Gastrocnemius medialis (tissue), 4 donors: ENCODE measurements around the gene WIPI1. TPM values are rescaled to one million over a fixed set of nuclear protein-coding genes. Genes with fewer than 3 reads are reported as not detected.
"Not testable (repeated sequence)": the region's sequence is repeated elsewhere in the genome, so short reads cannot be mapped to it uniquely, and the experiment has no call there.

Experiments
- ATAC-seq, 2 donors: fragments of 150-250 bp; one replicate each; pipeline ENCODE4 v1.9.1; 2016
- DNase-seq, 2 donors: peaks; one replicate each; pipeline ENCODE4 v3.0.0-alpha.2; 2019
- H3K27ac ChIP-seq, 4 donors: fragments of 200-600 bp; sonication (generic); 1 replicate in 1 of 4; 2 replicates in 3 of 4; pipeline ENCODE4 v1.5.1; 2016 to 2018; ENCODE audit warnings: mild to moderate bottlenecking in 2 of 4, moderate library complexity in 1 of 4
- H3K27me3 ChIP-seq, 3 donors: fragments of 200-600 bp; sonication (generic) in 2 of 3; 1 replicate in 1 of 3; 2 replicates in 2 of 3; pipeline versions ENCODE4 v1.5.1 to v1.6.0; 2016 to 2019; ENCODE audit warnings: mild to moderate bottlenecking in 1 of 3, moderate library complexity in 1 of 3
- H3K36me3 ChIP-seq, 2 donors: fragments of 200-600 bp; sonication (generic) in 1 of 2; one replicate each; pipeline ENCODE4 v1.5.1; 2017 to 2018
- H3K4me1 ChIP-seq, 2 donors: fragments of 200-600 bp; sonication (generic) in 1 of 2; one replicate each; pipeline ENCODE4 v1.5.1; 2016 to 2017; ENCODE audit warnings: mild to moderate bottlenecking in 2 of 2
- H3K4me3 ChIP-seq, 4 donors: fragments of 200-600 bp; sonication (generic) in 3 of 4; 1 replicate in 1 of 4; 2 replicates in 3 of 4; pipeline ENCODE4 v1.5.1; 2016 to 2019; ENCODE audit warnings: mild to moderate bottlenecking in 2 of 4
- H3K9me3 ChIP-seq, 3 donors: fragments of 200-600 bp; sonication (generic) in 2 of 3; 1 replicate in 1 of 3; 2 replicates in 2 of 3; pipeline ENCODE4 v1.5.1; 2016 to 2019
- CTCF ChIP-seq, 5 experiments: fragments of 450-650 bp in 3 of 5; fragments of 200-600 bp in 2 of 5; sonication (generic) in 2 of 5; IDR thresholded peaks in 4 of 5; conservative IDR thresholded peaks in 1 of 5; 1 replicate in 4 of 5; 2 replicates in 1 of 5; pipeline ENCODE4 v1.5.1; 2016 to 2019; ENCODE audit warnings: antibody characterized with exemption in 5 of 5, mild to moderate bottlenecking in 3 of 5, moderate library complexity in 3 of 5
- POLR2A ChIP-seq, 2 donors: fragments of 450-650 bp; IDR thresholded peaks; one replicate each; pipeline ENCODE4 v1.6.1; 2017; ENCODE audit warnings: antibody characterized with exemption in 2 of 2, mild to moderate bottlenecking in 2 of 2, moderate library complexity in 2 of 2
- in situ Hi-C, 4 donors: fragments of 200-750 bp; cut with MboI; loops; one replicate each; pipeline versions ENCODE4 v1.15.0 to v1.8.0; 2017; ENCODE audit warnings: low sequenced_read_pairs in 4 of 4
- intact Hi-C: fragments of 100-400 bp; cut with DNase I; formaldehyde crosslinking; loops from one replicate; pipeline ENCODE4 v1.15.1; 2023; ENCODE audit warnings: low total_unique reads
- total RNA-seq, 4 donors: library from RNA; depleted of rRNA; stranded (reverse); fragments of >200 nt; gene quantifications; one replicate each; pipeline versions ENCODE4 v1.1.0 to v1.2.3, GENCODE V29; 2016

WIPI1 gene
- total RNA-seq, 4 donors from 2014 or later: 79.1 to 182 (median 92.0) TPM

DNA sequence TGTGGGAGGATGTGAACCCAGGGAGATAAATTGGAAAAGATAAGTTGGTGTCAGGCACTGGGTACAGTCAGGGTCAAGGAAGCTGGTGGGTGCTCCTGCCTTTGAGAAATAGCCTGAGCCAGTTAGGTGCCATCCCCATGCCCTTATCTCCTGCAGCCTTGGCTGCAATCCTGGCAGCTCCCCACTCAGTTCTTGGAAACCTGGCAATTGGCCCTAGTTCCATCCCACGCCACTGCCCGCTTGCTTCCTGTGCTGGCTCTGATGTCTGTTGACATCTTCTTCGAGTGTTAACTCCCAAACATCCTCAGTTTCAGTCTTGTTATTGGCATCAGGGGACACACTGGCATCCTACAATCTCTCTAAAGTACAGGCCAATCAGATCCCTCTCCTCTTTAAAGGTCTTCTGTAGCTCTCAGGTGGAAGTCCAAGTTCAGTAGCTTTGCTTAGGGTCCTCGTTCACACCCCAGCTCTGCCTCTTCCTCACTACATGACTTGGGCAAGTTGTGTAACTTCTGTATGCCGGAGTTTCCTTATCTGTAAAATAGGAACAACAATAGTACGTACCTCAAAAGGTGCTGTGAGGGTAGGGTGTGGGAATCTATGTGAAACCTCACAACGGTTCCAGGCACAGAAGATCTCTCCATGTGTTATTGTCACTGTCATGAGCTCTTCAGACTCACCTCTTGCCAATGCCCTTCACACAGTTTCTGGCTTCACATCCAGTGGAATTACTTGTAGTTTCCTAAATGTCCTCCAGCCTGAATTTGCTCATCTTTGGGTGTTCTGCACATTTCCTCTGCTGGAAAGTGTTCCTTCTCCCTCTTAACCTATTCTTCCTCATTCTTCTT is 41.4 kb upstream of the WIPI1 start:
- DNase-seq (no peak), ATAC-seq (no peak)
- in situ Hi-C loops (no loop called here), intact Hi-C loops (no loop called here)
- no peak overlapping the region for H3K4me3 ChIP-seq
- H3K4me1 ChIP-seq: peaks cover 0 to 3% of the 10 kb centered on the region in 2 donors
- peak overlapping the region in 1 of 4 donors; percentile 1 for H3K27ac ChIP-seq
- no peaks in the 10 kb centered on the region for H3K27me3 ChIP-seq
- H3K36me3 ChIP-seq: no peaks in the 10 kb centered on the region
- no peak for TF ChIP-seq CTCF (IDR thresholded peaks at IDR 0.05 in 4 of 5, conservative IDR thresholded peaks at IDR 0.05 in 1 of 5)
- TF ChIP-seq POLR2A (IDR thresholded peaks at IDR 0.05): no peak
- no peaks in the 10 kb centered on the region for H3K9me3 ChIP-seq

DNA sequence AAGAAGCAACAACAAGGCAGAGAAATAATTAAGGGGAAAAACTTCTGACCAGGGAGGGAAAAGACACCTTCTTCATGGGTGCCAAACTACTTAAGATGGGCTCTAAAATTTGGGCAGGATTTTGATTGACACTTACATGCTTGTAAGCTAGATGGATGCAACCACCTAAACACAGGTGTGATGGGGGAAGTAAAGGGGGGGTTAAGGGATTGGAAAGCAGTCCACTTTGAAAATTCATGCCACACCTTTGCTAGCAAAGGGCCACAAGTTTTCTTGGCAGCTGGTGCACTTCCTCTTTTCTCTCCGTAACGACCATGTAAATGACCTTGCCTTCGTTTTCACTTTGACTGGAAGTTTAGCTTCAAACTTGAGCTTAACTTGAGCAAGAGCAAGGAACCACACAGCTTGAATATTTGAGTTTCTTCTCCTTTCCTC is 40.6 kb upstream of the WIPI1 start:
- no peak overlapping the region for H3K4me3 ChIP-seq
- in situ Hi-C loops (no loop called here), intact Hi-C loops (no loop called here)
- ATAC-seq: no peak
- H3K27ac ChIP-seq: no peak overlapping the region
- H3K36me3 ChIP-seq: no peaks in the 10 kb centered on the region
- TF ChIP-seq POLR2A (IDR thresholded peaks at IDR 0.05) (no peak), CTCF (IDR thresholded peaks at IDR 0.05 in 4 of 5, conservative IDR thresholded peaks at IDR 0.05 in 1 of 5) (no peak)
- peaks cover 0 to 6% of the 10 kb centered on the region in 2 donors for H3K4me1 ChIP-seq
- DNase-seq: no peak
- no peaks in the 10 kb centered on the region for H3K9me3 ChIP-seq
- H3K27me3 ChIP-seq: no peaks in the 10 kb centered on the region

- intact Hi-C loops: no loop called here
These were observed 37.8 kb upstream of the WIPI1 start for GRCh38 chr17:68495081-68495480.

DNA sequence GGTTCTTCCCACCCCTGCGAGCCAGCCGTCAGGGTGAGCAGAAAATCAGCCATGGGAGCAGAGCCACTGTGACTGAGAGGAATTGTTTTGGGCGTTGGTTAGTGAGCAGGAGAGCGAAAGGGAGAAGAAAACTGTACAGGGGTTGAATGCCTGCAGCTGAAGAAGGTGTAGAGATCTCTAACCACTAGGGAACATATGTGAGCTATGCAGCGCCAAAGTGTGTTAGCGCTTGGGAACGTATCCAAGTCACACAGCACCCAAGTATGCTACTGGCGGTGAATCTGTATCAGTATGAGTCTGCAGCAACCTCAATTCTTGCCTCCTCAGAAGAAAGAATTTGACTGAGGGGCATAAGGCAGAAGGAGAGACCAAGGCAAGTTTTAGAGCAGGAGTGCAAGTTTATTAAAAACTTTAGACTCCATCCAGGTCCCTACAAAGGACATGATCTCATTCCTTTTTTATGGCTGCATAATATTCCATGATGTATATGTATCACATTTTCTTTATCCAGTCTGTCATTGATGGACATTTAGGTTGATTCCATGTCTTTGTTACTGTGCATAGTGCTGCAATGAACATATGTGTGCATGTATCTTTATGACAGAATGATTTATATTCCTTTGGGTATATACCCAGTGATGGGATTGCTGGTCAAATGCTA is 35.2 kb upstream of the WIPI1 start:
- DNase-seq, intact Hi-C loops, H3K36me3 ChIP-seq, ATAC-seq, H3K4me3 ChIP-seq, H3K27me3 ChIP-seq, in situ Hi-C loops, H3K9me3 ChIP-seq: not testable (repeated sequence)
- peaks cover 6 to 17% of the 10 kb centered on the region in 2 donors for H3K4me1 ChIP-seq
- peak overlapping the region; percentile 19 to 64 (median 58) for H3K27ac ChIP-seq

More at GRCh38 chr17:68495081-68495480, 37.8 kb upstream of the WIPI1 start:
- DNase-seq: no peak
- Histone ChIP-seq H3K27me3 (no peaks in the 10 kb centered on the region), H3K4me1 (peaks cover 3 to 20% of the 10 kb centered on the region in 2 donors), H3K4me3 (no peak overlapping the region), H3K9me3 (no peaks in the 10 kb centered on the region), H3K27ac (no peak overlapping the region), H3K36me3 (no peaks in the 10 kb centered on the region)
- in situ Hi-C loops: no loop called here
- TF ChIP-seq CTCF (IDR thresholded peaks at IDR 0.05 in 4 of 5, conservative IDR thresholded peaks at IDR 0.05 in 1 of 5) (no peak), POLR2A (IDR thresholded peaks at IDR 0.05) (no peak)
- ATAC-seq: no peak
